Measurements from ENCODE around the gene ZNF217.
"Not testable (repeated sequence)": the region's sequence is repeated elsewhere in the genome, so short reads cannot be mapped to it uniquely, and the experiment has no call there.

Gene ZNF217

DNA sequence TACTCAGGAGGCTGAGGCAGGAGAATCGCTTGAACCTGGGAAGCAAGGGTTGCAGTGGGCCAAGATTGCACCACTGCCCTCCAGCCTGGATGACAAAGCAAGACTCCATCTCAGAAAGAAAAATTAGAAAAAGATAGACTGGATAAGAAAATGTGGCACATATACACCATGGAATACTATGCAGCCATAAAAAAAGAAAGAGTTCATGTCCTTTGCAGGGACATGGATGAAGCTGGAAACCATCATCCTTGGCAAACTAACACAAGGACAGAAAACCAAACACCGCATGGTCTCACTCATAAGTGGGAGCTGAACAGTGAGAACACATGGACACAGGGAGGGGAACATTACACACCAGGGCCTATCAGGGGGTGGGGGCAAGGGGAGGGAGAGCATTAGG lies 70.0 kb downstream of the ZNF217 start:
- DNase-seq: not testable (repeated sequence)

DNA sequence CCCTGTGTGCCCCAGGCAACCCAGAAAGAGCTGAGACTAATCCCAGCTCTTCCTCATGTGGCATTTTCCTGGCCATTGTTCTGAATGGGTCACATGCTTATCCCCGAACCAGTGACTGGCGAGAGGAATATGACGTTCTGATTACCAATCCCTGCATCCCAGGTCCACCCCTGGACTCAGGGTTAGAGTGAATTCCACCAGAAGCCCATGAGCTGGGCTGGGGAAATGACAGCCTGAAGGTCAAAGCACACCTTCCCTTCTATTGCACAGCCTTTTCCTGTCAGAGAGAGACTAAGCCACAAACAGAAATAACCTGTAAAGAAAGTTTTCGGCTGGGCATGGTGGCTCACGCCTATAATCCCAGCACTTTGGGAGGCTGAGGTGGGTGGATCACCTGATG lies 70.9 kb downstream of the ZNF217 start:
- no peak for DNase-seq

DNA sequence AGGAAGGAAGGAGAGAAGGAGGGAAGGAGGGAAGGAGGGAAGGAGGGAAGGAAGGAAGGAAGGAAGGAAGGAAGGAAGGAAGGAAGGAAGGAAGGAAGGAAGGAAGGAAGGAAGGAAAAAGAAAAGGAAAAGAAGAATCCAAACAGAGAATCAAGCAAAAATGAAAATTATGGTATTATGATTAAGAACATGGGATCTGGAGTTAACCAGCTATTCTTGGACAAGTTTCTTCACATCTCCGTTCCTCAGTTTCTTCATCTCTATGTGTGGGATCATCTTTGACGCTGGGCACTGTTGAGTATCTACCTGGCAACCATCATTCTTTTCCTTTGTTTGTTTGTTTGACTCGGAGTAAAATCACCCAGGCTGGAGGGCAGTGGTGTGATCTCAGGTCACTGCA lies 71.6 kb downstream of the ZNF217 start:
- no peak for DNase-seq

DNA sequence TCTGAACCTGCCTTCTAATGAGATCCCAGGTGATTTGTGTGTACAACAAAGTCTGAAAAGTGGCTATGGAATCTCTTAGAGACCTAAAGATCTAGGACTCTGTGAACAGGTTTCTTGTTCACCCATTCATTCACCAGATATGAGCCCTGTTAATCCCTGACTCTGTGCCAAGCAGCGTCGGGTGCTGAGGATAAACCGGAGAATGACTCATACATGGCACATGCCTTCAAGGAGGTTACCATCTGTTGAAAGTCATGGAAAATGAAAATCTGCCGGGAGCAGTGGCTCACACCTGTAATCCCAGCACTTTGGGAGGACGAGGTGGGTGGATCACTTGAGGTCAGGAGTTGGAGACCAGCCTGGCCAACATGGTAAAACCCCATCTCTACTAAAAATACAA lies 72.2 kb downstream of the ZNF217 start:
- not testable (repeated sequence) for DNase-seq

DNA sequence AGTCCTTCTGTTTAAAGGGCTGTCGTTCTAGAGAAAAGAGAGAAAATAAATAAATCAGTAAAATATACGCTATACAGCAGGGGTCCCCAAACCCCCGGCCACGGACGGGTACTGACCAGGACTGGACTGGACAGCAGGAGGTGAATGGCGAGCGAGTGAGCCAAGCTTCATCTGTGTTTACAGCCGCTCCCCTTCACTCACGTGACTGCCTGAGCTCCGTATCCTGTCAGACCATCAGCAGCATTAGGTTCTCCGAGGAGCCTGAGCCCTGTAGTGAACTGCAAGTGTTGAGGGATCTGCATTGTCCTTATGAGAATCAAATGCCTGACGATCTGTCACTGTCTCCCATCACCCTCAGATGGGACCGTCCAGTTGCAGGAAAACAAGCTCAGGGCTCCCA lies 76.5 kb downstream of the ZNF217 start:
- no peak for DNase-seq

Data from suppressor macrophage treated with lipopolysaccharide for 1 hour (primary cell).